Parathyroid adenoma (tissue), 2 donors: ENCODE data around the gene RCAN3.

Experiments used
- H2AFZ ChIP-seq: fragments of 300-600 bp; sonication (generic); one replicate; pipeline ENCODE4 v1.7.0; 2017; ENCODE audit warnings: antibody characterized with exemption, mild to moderate bottlenecking
- H3K27ac ChIP-seq: fragments of 300-600 bp; sonication (generic); one replicate; pipeline ENCODE4 v1.7.0; 2017
- H3K27me3 ChIP-seq: fragments of 300-600 bp; sonication (generic); one replicate; pipeline ENCODE4 v1.7.0; 2017; ENCODE audit warnings: low read length; ENCODE audit not compliant: control insufficient read depth, insufficient read depth
- H3K36me3 ChIP-seq: fragments of 300-600 bp; sonication (generic); one replicate; pipeline ENCODE4 v1.7.0; 2017; ENCODE audit warnings: low read length; ENCODE audit not compliant: control insufficient read depth, insufficient read depth
- H3K4me1 ChIP-seq: fragments of 300-600 bp; sonication (generic); one replicate; pipeline ENCODE4 v1.7.0; 2017; ENCODE audit warnings: control low read depth
- H3K4me2 ChIP-seq: fragments of 300-600 bp; sonication (generic); one replicate; pipeline ENCODE4 v1.7.0; 2017; ENCODE audit warnings: low read length
- H3K4me3 ChIP-seq: fragments of 300-600 bp; sonication (generic); one replicate; pipeline ENCODE4 v1.7.0; 2017; ENCODE audit warnings: low read depth, low read length
- H3K79me2 ChIP-seq: fragments of 300-600 bp; sonication (generic); one replicate; pipeline ENCODE4 v1.7.0; 2017; ENCODE audit warnings: control low read depth
- H3K9ac ChIP-seq: fragments of 300-600 bp; sonication (generic); one replicate; pipeline ENCODE4 v1.7.0; 2017; ENCODE audit warnings: mild to moderate bottlenecking
- H3K9me3 ChIP-seq: fragments of 300-600 bp; sonication (generic); one replicate; pipeline ENCODE4 v1.7.0; 2017; ENCODE audit warnings: low read length; ENCODE audit not compliant: control insufficient read depth
- CTCF ChIP-seq: fragments of 300-600 bp; sonication (generic); IDR thresholded peaks from one replicate; pipeline ENCODE4 v1.7.0; 2017; ENCODE audit warnings: antibody characterized with exemption, mild to moderate bottlenecking
- donor health status: primary hyperparathyroidism.

The RCAN3 gene

GRCh38 chr1:24551290-24551959 lies 48.8 kb downstream of the RCAN3 start:
- H3K36me3 ChIP-seq = no peaks in the 10 kb centered on the region
- no peaks in the 10 kb centered on the region for H3K9me3 ChIP-seq
- no peaks in the 10 kb centered on the region for H3K4me1 ChIP-seq
- TF ChIP-seq CTCF = no peak
- no peak overlapping the region for H3K9ac ChIP-seq
- H3K4me3 ChIP-seq = no peak overlapping the region
- H2AFZ ChIP-seq = no peak overlapping the region
- H3K4me2 ChIP-seq = no peak overlapping the region
- no peaks in the 10 kb centered on the region for H3K27me3 ChIP-seq
- H3K27ac ChIP-seq = no peak overlapping the region
- no peaks in the 10 kb centered on the region for H3K79me2 ChIP-seq

DNA sequence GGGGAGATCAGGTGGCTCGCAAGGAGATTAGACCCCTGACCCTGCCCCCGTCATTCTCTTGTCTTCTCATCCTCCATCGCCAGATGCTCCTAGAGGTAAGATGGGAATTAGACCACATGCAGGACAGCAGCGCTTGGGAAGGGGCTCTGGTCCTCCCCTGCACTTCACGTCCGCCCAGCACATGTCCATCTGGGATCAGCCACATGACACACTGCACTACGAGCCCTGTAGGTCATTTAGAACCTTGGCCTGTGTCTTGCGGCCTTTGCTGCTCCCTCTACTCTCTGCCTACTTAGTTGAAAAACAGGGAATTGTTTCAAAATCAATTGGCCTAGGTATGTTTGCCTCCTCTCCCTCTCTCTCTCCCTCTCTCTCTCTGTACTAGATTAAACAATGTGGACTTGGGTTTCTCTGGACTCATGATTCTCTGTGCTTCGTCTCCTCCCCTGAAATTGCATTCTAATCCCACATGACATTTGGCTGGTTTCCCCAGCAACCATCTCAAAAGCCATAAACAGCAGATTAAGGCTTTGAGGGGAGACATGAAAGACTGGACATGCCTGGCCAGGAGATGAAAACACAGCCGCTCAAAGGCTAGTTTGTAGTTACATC lies 49.4 kb downstream of the RCAN3 start:
- H3K9me3 ChIP-seq = no peaks in the 10 kb centered on the region
- H3K4me3 ChIP-seq = no peak overlapping the region
- H3K9ac ChIP-seq = no peak overlapping the region
- H3K36me3 ChIP-seq = no peaks in the 10 kb centered on the region
- H3K4me1 ChIP-seq = no peaks in the 10 kb centered on the region
- no peaks in the 10 kb centered on the region for H3K79me2 ChIP-seq
- no peak overlapping the region for H2AFZ ChIP-seq
- H3K27me3 ChIP-seq = no peaks in the 10 kb centered on the region
- H3K4me2 ChIP-seq = no peak overlapping the region
- H3K27ac ChIP-seq = no peak overlapping the region
- no peak for TF ChIP-seq CTCF

- no peak for TF ChIP-seq CTCF
- no peaks in the 10 kb centered on the region for H3K4me1 ChIP-seq
- no peaks in the 10 kb centered on the region for H3K79me2 ChIP-seq
- no peaks in the 10 kb centered on the region for H3K27me3 ChIP-seq
- no peak overlapping the region for H2AFZ ChIP-seq
- H3K27ac ChIP-seq = no peak overlapping the region
- H3K9me3 ChIP-seq = no peaks in the 10 kb centered on the region
- no peaks in the 10 kb centered on the region for H3K36me3 ChIP-seq
- no peak overlapping the region for H3K9ac ChIP-seq
- no peak overlapping the region for H3K4me2 ChIP-seq
- H3K4me3 ChIP-seq = no peak overlapping the region
Observed at GRCh38 chr1:24553931-24554330, 51.3 kb downstream of the RCAN3 start.

DNA sequence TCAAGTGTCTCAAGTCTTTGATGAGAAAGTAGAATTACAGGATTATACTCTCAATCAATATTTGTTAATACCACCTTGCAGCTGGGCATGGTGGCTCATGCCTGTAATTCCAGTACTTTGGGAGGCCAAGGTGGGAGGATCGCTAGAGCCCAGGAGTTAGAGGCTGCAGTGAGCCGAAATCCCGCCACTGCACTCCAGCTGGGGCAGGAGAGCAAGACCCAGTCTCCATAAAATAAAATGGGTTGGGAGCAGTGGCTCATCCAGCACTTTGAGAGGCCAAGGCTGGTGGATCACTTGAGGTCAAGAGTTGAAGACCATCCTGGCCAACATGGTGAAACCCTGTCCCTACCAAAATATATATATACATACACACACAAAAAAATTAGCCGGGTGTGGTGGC lies 52.1 kb downstream of the RCAN3 start:
- no peaks in the 10 kb centered on the region for H3K27me3 ChIP-seq
- H3K9me3 ChIP-seq = no peaks in the 10 kb centered on the region
- H3K4me2 ChIP-seq = no peak overlapping the region
- no peaks in the 10 kb centered on the region for H3K4me1 ChIP-seq
- H2AFZ ChIP-seq = no peak overlapping the region
- no peaks in the 10 kb centered on the region for H3K79me2 ChIP-seq
- H3K9ac ChIP-seq = no peak overlapping the region
- H3K4me3 ChIP-seq = no peak overlapping the region
- no peak overlapping the region for H3K27ac ChIP-seq
- H3K36me3 ChIP-seq = no peaks in the 10 kb centered on the region
- TF ChIP-seq CTCF = no peak
